Measurements from ENCODE around the gene HTR3D.
"Not testable (repeated sequence)": the region's sequence is repeated elsewhere in the genome, so short reads cannot be mapped to it uniquely, and the experiment has no call there.

DNA sequence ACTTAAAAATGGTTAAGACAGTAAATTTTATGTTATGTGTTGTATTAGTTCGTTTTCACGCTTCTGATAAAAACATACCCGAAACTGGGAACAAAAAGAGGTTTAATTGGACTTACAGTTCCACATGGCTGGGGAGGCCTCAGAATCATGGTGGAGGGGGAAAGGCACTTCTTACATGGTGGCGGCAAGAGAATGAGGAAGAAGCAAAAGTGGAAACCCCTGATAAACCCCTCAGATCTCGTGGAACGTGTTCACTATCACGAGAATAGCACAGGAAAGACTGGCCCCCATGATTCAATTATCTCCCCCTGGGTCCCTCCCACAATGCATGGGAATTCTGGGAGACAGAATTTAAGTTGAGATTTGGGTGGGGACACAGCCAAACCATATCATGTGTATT, 39.6 kb downstream of the HTR3D start:
- not testable (repeated sequence) for TF ChIP-seq CBX3 (IDR thresholded peaks at IDR 0.05; ENCODE audit: low read depth)
- TF ChIP-seq, protein P1, sequence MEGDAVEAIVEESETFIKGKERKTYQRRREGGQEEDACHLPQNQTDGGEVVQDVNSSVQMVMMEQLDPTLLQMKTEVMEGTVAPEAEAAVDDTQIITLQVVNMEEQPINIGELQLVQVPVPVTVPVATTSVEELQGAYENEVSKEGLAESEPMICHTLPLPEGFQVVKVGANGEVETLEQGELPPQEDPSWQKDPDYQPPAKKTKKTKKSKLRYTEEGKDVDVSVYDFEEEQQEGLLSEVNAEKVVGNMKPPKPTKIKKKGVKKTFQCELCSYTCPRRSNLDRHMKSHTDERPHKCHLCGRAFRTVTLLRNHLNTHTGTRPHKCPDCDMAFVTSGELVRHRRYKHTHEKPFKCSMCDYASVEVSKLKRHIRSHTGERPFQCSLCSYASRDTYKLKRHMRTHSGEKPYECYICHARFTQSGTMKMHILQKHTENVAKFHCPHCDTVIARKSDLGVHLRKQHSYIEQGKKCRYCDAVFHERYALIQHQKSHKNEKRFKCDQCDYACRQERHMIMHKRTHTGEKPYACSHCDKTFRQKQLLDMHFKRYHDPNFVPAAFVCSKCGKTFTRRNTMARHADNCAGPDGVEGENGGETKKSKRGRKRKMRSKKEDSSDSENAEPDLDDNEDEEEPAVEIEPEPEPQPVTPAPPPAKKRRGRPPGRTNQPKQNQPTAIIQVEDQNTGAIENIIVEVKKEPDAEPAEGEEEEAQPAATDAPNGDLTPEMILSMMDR (IDR thresholded peaks at IDR 0.05 in 2 of 3, conservative IDR thresholded peaks at IDR 0.05 in 1 of 3; ENCODE audit: borderline replicate concordance in 1 of 3, insufficient read depth in 1 of 3, low read depth in 2 of 3, low read length in 2 of 3), result not testable (repeated sequence)

All from HCT116 (cell line).